ENCODE measurements around the gene HSPBP1. TPM values are rescaled to one million over a fixed set of nuclear protein-coding genes. Genes with fewer than 3 reads are reported as not detected.

Gene HSPBP1
- total RNA-seq, 1 donor from 2014 or later: 32.2 TPM

- ATAC-seq (ENCODE audit: low read depth): no peak
- Mint-ChIP-seq H3K9me3 (no peaks in the 10 kb centered on the region), H3K4me3 (peak overlapping the region; percentile 28), H3K36me3 (ENCODE audit: low read depth) (peaks cover 47% of the 10 kb centered on the region), H3K4me1 (peaks cover 61% of the 10 kb centered on the region), H3K27ac (no peak overlapping the region), H3K27me3 (no peaks in the 10 kb centered on the region)
- intact Hi-C loops (cut with micrococcal nuclease): no loop called here
- ChIA-PET POLR2A (interaction anchor here (1.0 kb wide), 1 partner anchor 159 kb away, joined by 3 read pairs; no protein-coding TSS in a partner anchor), CTCF (interaction anchor here (0.6 kb wide), 1 partner anchor 136 kb away, joined by 3 read pairs; the partner anchor contains the start of gene TMEM238)
- no peak for TF ChIP-seq CTCF (IDR thresholded peaks at IDR 0.05)
- DNase-seq: no peak
Observed at GRCh38 chr19:55248166-55248675, 31.7 kb downstream of the HSPBP1 start.

- Mint-ChIP-seq H3K9me3 (no peaks in the 10 kb centered on the region), H3K4me3 (no peak overlapping the region), H3K27me3 (no peaks in the 10 kb centered on the region), H3K36me3 (ENCODE audit: low read depth) (peaks cover 50% of the 10 kb centered on the region), H3K4me1 (peaks cover 56% of the 10 kb centered on the region), H3K27ac (no peak overlapping the region)
- ChIA-PET POLR2A (interaction anchor here (1.0 kb wide), 1 partner anchor 159 kb away, joined by 3 read pairs; no protein-coding TSS in a partner anchor), CTCF (interaction anchor here (0.6 kb wide), 1 partner anchor 136 kb away, joined by 3 read pairs; the partner anchor contains the start of gene TMEM238)
- no peak for DNase-seq
- intact Hi-C loops (cut with micrococcal nuclease): no loop called here
- ATAC-seq (ENCODE audit: low read depth): no peak
- no peak for TF ChIP-seq CTCF (IDR thresholded peaks at IDR 0.05)
Observed at GRCh38 chr19:55247621-55248099, 32.2 kb downstream of the HSPBP1 start.

- Mint-ChIP-seq H3K4me1 (peaks cover 47% of the 10 kb centered on the region), H3K36me3 (ENCODE audit: low read depth) (peaks cover 54% of the 10 kb centered on the region), H3K9me3 (no peaks in the 10 kb centered on the region), H3K4me3 (no peak overlapping the region), H3K27me3 (no peaks in the 10 kb centered on the region), H3K27ac (no peak overlapping the region)
- no peak for DNase-seq
- POLR2A ChIA-PET: interaction anchor here (0.7 to 0.8 kb wide), 2 partner anchors 13 to 116 kb away, joined by 3 to 4 read pairs; partner anchors contain the start of genes GARIN5B and PPP6R1
- CTCF ChIA-PET: no interaction called here
- TF ChIP-seq CTCF (IDR thresholded peaks at IDR 0.05): no peak
- no peak for ATAC-seq (ENCODE audit: low read depth)
- intact Hi-C loops (cut with micrococcal nuclease): no loop called here
Observed at GRCh38 chr19:55246462-55247451, 33.2 kb downstream of the HSPBP1 start.

DNA sequence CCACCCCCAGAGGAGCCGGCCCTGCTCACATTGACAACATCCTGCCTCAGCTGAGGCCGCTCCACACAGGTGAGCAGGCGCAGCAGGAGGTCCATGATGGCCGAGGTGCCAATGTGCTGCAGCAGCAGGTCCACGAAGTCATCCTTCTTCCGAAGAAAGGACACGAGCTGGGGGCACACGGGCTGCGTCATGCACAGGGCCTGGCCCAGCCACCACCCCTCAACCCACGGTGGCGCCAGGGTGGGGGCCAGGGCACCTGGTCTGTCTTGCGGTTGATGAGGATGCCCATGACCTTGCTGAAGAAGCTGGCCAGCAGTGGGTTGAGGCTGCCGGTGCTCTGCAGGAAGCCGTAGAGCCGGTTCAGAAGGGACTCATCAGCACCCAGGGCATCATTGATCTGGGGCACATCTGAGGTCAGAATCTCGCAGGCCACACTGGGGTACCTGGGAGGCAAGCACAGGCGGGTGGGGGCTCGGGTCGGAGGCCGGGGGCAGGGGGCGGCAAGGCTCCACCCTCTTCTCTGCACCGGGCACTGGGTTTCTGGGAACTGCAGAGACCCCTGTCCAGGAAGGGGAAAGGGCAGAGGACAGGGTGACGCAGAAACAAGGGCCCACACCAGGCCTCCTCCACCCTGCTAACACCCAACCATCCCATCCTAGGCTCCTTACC is 34.5 kb downstream of the HSPBP1 start:
- peaks cover 58% of the 10 kb centered on the region for H3K36me3 Mint-ChIP-seq (ENCODE audit: low read depth)
- peaks cover 33% of the 10 kb centered on the region for H3K4me1 Mint-ChIP-seq
- POLR2A ChIA-PET: no interaction called here

More for the DNA sequence above, 34.5 kb downstream of the HSPBP1 start:
- H3K27me3 Mint-ChIP-seq: no peaks in the 10 kb centered on the region
- H3K9me3 Mint-ChIP-seq: no peaks in the 10 kb centered on the region
- DNase-seq: no peak
- intact Hi-C loops (cut with micrococcal nuclease): no loop called here
- no peak for TF ChIP-seq CTCF (IDR thresholded peaks at IDR 0.05)
- CTCF ChIA-PET: no interaction called here
- ATAC-seq (ENCODE audit: low read depth): no peak
- no peak overlapping the region for H3K27ac Mint-ChIP-seq
- no peak overlapping the region for H3K4me3 Mint-ChIP-seq

All from activated B cell treated with CpG ODN at 0.5 μM for 24 hours (primary cell).